GM10266 (cell line): ENCODE data around the gene MARCHF3.

Source experiments
- DNase-seq: peaks from one replicate; pipeline ENCODE4 v3.0.0; 2012; ENCODE audit errors: extremely low spot score
- TF ChIP-seq, protein P1 (sequence below): IDR thresholded peaks from 2 replicates; pipeline ENCODE4 v1.5.1; 2012; ENCODE audit warnings: mild to moderate bottlenecking, low read depth; ENCODE audit not compliant: control insufficient read depth, insufficient read depth; ENCODE audit errors: missing control alignments

Gene MARCHF3

DNA sequence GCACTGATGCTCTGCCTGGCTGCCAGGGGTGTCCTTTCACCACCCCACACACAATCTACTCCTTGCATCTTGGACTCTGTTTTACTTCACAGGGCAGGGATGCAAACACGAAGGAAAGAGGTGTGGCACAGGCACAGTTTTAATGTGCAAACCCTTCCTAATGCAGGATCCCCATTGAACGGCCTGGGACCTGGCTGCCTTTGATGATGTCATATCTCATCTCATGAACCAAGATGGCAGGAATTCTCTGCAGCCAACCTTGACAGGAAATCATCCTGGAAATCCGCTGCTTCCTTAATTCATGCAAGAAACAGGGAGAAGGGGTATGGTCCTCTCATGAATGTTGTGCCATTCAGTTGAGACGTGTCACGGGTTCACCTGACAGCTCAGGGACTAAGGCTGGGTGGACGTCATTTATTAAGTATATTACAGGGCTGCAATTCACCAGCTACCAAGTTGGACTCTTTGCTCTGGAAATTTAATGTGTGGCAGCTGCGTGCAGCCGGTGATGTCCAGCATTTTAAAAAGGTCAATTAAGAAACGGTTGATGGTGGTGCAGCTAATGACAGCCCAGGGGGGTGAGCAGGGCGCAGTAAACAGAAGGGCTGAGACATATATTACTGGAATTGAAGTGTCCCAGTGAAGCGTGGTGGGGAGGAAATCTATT is 161.9 kb downstream of the MARCHF3 start:
- TF ChIP-seq, protein P1, sequence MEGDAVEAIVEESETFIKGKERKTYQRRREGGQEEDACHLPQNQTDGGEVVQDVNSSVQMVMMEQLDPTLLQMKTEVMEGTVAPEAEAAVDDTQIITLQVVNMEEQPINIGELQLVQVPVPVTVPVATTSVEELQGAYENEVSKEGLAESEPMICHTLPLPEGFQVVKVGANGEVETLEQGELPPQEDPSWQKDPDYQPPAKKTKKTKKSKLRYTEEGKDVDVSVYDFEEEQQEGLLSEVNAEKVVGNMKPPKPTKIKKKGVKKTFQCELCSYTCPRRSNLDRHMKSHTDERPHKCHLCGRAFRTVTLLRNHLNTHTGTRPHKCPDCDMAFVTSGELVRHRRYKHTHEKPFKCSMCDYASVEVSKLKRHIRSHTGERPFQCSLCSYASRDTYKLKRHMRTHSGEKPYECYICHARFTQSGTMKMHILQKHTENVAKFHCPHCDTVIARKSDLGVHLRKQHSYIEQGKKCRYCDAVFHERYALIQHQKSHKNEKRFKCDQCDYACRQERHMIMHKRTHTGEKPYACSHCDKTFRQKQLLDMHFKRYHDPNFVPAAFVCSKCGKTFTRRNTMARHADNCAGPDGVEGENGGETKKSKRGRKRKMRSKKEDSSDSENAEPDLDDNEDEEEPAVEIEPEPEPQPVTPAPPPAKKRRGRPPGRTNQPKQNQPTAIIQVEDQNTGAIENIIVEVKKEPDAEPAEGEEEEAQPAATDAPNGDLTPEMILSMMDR = no peak
- DNase-seq = no peak

DNA sequence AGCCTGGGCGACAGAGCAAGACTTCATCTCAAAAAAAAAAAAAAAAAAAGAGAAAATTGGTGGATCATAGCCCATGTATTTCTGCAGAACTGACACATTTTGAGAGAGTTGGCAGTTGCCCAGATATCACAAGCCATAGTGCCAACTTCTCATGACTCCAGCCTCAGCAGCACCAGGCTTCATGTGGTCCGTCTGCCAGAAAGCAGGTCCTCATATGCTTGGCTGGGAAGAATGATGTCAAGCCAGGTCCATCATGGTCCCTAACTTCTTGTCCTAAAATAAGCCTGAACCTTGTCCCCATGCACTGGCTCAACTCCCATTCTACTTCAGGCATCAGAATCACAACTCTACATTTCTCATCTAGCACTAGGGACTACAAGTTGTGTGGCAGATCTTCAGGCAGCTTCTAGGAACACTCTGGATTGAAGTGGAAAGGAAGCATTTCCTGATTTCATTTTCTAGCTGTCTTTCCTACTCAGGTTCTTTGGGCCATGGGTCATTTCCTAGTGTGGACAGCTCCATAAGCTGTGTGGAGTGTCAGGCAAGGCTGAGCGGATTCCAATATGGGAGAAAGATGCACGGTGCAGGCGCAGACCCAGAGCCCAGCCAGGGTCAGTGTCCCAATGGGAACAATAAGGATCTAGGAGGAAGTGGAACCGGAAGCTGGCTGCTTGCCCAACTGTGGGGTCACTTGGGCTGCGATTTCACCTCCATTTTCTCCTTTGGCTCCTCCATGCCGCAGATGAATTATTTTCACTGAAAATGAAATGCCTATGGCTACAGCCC is 163.3 kb downstream of the MARCHF3 start:
- TF ChIP-seq, protein P1 = no peak
- DNase-seq = no peak

DNA sequence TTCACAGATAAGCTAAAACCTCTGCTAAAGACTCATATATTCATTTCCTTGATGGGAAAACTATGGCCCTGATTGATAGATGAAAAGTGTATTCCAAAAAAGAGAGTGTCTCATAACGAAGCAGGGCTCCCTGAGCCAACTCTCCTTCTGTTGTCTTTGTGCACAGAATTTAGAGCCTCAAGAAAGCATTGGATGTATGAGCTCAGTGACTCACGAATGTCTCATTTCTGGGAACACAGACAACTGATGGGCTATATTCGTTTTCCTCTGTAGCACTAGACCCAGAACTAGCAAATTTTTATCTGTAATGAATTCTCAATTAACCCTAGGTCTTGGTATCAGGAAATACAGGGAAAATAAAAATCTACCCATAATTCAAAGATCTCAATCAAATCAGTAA is 165.1 kb downstream of the MARCHF3 start:
- no peak for DNase-seq
- TF ChIP-seq, protein P1 = no peak

GRCh38 chr5:126864042-126864688 is 166.2 kb downstream of the MARCHF3 start:
- TF ChIP-seq, protein P1 = no peak
- DNase-seq = no peak

- no peak for DNase-seq
- TF ChIP-seq, protein P1 = no peak
Observed at GRCh38 chr5:126863402-126863801, 167.0 kb downstream of the MARCHF3 start.

- DNase-seq = no peak
- TF ChIP-seq, protein P1 = no peak
Observed at GRCh38 chr5:126858441-126858840, 171.9 kb downstream of the MARCHF3 start.
